Fibroblast of lung (primary cell): ENCODE measurements around the gene GLIPR1L2. TPM values are rescaled to one million over a fixed set of nuclear protein-coding genes. Genes with fewer than 3 reads are reported as not detected.
A peak's percentile ranks its signal among the peaks of the same experiment; 100 is the strongest.

Experiments
- DNase-seq, 2 donors: peaks; one replicate each; pipeline versions ENCODE4 v3.0.0 to v3.0.0-alpha.2; 2010; ENCODE audit warnings: low read depth in 2 of 2
- H2AFZ ChIP-seq: 2 replicates; pipeline ENCODE4 v1.5.1; 2012; ENCODE audit warnings: low read length, control low read depth, inconsistent platforms
- H3K27ac ChIP-seq: 2 replicates; pipeline ENCODE4 v1.5.1; 2011; ENCODE audit warnings: low read length, control low read depth; ENCODE audit not compliant: insufficient read depth
- H3K27me3 ChIP-seq: 2 replicates; pipeline ENCODE4 v1.5.1; 2011; ENCODE audit warnings: mild to moderate bottlenecking, low read length; ENCODE audit not compliant: control insufficient read depth, insufficient read depth
- H3K36me3 ChIP-seq: 2 replicates; pipeline ENCODE4 v1.5.1; 2011; ENCODE audit warnings: low read length; ENCODE audit not compliant: control insufficient read depth, insufficient read depth
- H3K4me1 ChIP-seq: 2 replicates; pipeline ENCODE4 v1.5.1; 2011; ENCODE audit warnings: low read length; ENCODE audit not compliant: control insufficient read depth, insufficient read depth; ENCODE audit errors: extremely low read depth
- H3K4me2 ChIP-seq: 2 replicates; pipeline ENCODE4 v1.5.1; 2011; ENCODE audit warnings: low read length, control low read depth; ENCODE audit not compliant: insufficient read depth; ENCODE audit errors: extremely low read depth
- H3K4me3 ChIP-seq, 4 experiments: fragments of 200-600 bp in 1 of 4; sonication (generic) in 1 of 4; replicated peaks in 1 of 4; 2 replicates each; pipeline ENCODE4 v1.5.1; 2011 to 2016; ENCODE audit warnings: low read length in 4 of 4, low read depth in 3 of 4, mild to moderate bottlenecking in 3 of 4, control low read depth in 2 of 4, inconsistent platforms in 1 of 4, mixed read lengths in 1 of 4; ENCODE audit not compliant: insufficient read depth in 1 of 4; ENCODE audit errors: control extremely low read depth in 1 of 4
- H3K79me2 ChIP-seq: 2 replicates; pipeline ENCODE4 v1.5.1; 2012; ENCODE audit warnings: mild to moderate bottlenecking, low read length, inconsistent platforms; ENCODE audit not compliant: control insufficient read depth, insufficient read depth
- H3K9ac ChIP-seq: 2 replicates; pipeline ENCODE4 v1.5.1; 2011; ENCODE audit warnings: mild to moderate bottlenecking, low read length, control low read depth; ENCODE audit not compliant: insufficient read depth
- H3K9me3 ChIP-seq: 2 replicates; pipeline ENCODE4 v1.5.1; 2012; ENCODE audit warnings: low read depth, low read length; ENCODE audit not compliant: control insufficient read depth, insufficient read depth
- H4K20me1 ChIP-seq: 2 replicates; pipeline ENCODE4 v1.5.1; 2011; ENCODE audit warnings: low read length; ENCODE audit not compliant: control insufficient read depth, insufficient read depth; ENCODE audit errors: extremely low read depth
- CTCF ChIP-seq, 2 donors: IDR thresholded peaks in 1 of 2; conservative IDR thresholded peaks in 1 of 2; 1 replicate in 1 of 2; 2 replicates in 1 of 2; pipeline ENCODE4 v1.5.1; 2011 to 2012; ENCODE audit warnings: low read length in 2 of 2, control low read depth in 1 of 2, inconsistent platforms in 1 of 2, low read depth in 1 of 2, mild to moderate bottlenecking in 1 of 2
- EZH2 ChIP-seq: IDR thresholded peaks from 2 replicates; pipeline ENCODE4 v1.5.1; 2012; ENCODE audit warnings: low read length, control low read depth, mild to moderate bottlenecking; ENCODE audit errors: missing control alignments
- polyA plus RNA-seq, 2 donors: library from polyadenylated mRNA; depleted of rRNA in 1 of 2; stranded (reverse) in 1 of 2; unstranded in 1 of 2; fragments of >200 nt; gene quantifications; 2 replicates each; pipeline ENCODE4 v1.2.1, GENCODE V29; 2011 to 2012; ENCODE audit warnings: missing spikeins in 1 of 2
- total RNA-seq: library from RNA; depleted of rRNA; stranded (reverse); fragments of >200 nt; gene quantifications from 2 replicates; pipeline ENCODE4 v1.2.1, GENCODE V29; 2014

Gene GLIPR1L2
- total and polyA plus RNA-seq, 2 donors (not counting 1 experiment from before 2014, with no cell fraction given): 0.33 TPM

DNA sequence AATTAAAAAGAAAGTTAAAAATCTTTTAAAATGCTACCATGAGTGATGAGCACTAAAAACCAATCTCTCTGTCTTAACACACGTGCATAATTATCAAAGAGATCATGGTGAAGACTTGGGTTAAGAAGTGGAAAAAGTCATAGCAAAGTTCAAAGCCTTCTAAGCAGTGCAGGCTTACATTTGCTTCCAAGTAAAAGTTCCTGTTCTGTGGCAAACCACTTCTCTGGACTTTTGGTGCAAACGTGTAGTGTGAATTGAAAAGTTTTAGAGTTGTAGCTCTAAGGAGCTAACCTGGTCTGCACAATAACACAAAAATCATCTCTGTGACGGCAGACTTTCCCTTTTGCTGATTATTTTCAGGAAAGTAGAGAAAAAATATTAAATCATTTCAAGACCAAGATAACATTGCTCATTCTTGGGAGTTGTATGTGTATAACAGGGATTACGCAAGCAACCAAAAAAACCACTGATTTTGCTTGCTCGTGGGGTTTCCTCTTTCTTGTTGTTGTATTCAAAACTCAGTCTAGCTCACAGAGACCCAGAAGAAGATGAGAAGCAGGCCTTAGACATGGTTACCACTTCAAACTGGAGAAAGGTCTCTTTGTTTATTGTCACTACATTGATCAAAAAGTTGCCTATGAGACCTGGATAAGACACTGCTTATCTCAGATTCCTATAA is 87.4 kb downstream of the GLIPR1L2 start:
- Histone ChIP-seq H2AFZ (peak overlapping the region; percentile 48), H4K20me1 (no peaks in the 10 kb centered on the region), H3K9me3 (no peaks in the 10 kb centered on the region), H3K27me3 (no peaks in the 10 kb centered on the region), H3K4me2 (no peak overlapping the region), H3K4me3 (no peak overlapping the region), H3K9ac (no peak overlapping the region), H3K4me1 (peaks cover 9% of the 10 kb centered on the region), H3K79me2 (peaks cover 21% of the 10 kb centered on the region), H3K27ac (no peak overlapping the region), H3K36me3 (no peaks in the 10 kb centered on the region)
- TF ChIP-seq EZH2 (no peak), CTCF (conservative IDR thresholded peaks at IDR 0.05 in 1 of 2, IDR thresholded peaks at IDR 0.05 in 1 of 2; ENCODE audit: low read depth in 1 of 2, low read length in 2 of 2) (no peak)
- DNase-seq: peak; percentile 60 to 82

DNA sequence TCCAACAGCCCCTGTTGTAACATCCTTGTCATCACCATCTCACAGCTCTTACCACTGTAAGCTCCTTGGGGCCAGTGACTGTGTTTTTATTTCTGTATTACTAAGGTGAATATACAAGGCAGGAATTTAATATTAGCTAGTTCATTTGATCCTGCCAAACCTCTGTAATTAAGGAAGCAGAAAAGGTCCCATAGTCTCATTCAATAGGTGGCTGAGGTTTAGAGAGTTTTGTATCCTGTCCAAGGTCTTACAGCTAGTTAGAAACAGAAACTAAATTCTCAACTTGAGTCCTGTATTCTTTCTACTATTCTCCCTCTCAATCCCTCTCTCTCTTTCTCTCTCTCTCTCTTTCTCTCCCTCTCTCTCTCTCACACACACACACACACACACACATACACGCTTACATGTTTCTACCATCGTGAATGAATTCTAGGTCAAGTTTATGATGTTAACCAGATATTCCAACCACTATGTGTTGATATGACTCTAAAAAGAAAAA is 89.1 kb downstream of the GLIPR1L2 start:
- TF ChIP-seq EZH2 (no peak), CTCF (conservative IDR thresholded peaks at IDR 0.05 in 1 of 2, IDR thresholded peaks at IDR 0.05 in 1 of 2; ENCODE audit: low read depth in 1 of 2, low read length in 2 of 2) (no peak)
- no peaks in the 10 kb centered on the region for H3K9me3 ChIP-seq
- H3K27ac ChIP-seq: peak overlapping the region; percentile 89
- no peaks in the 10 kb centered on the region for H4K20me1 ChIP-seq
- H3K36me3 ChIP-seq: no peaks in the 10 kb centered on the region
- DNase-seq: peak; percentile 86 to 92
- H3K9ac ChIP-seq: peak overlapping the region; percentile 53
- H2AFZ ChIP-seq: peak overlapping the region; percentile 30
- no peaks in the 10 kb centered on the region for H3K27me3 ChIP-seq
- H3K4me1 ChIP-seq: peaks cover 11% of the 10 kb centered on the region
- peak overlapping the region; percentile 83 for H3K4me2 ChIP-seq
- peaks cover 38% of the 10 kb centered on the region for H3K79me2 ChIP-seq
- peak overlapping the region; percentile 22 to 93 (median 61) for H3K4me3 ChIP-seq

GRCh38 chr12:75480469-75480949 is 89.6 kb downstream of the GLIPR1L2 start, which contains the start of gene GLIPR1:
TSS of gene GLIPR1 (plus strand) at chr12:75480755. CDS start at chr12:75480881, 126 bp downstream.
- peaks cover 38% of the 10 kb centered on the region for H3K79me2 ChIP-seq
- no peaks in the 10 kb centered on the region for H3K27me3 ChIP-seq
- H2AFZ ChIP-seq: peak within 1 kb of the TSS; percentile 30
- peaks cover 11% of the 10 kb centered on the region for H3K4me1 ChIP-seq
- no peaks in the 10 kb centered on the region for H3K36me3 ChIP-seq
- TF ChIP-seq EZH2 (no peak), CTCF (conservative IDR thresholded peaks at IDR 0.05 in 1 of 2, IDR thresholded peaks at IDR 0.05 in 1 of 2; ENCODE audit: low read depth in 1 of 2, low read length in 2 of 2) (no peak)
- H3K4me2 ChIP-seq: peak within 1 kb of the TSS; percentile 92
- H4K20me1 ChIP-seq: no peaks in the 10 kb centered on the region
- H3K4me3 ChIP-seq: peak within 1 kb of the TSS; percentile 48 to 93 (median 63)
- H3K9ac ChIP-seq: peak within 1 kb of the TSS; percentile 58
- no peaks in the 10 kb centered on the region for H3K9me3 ChIP-seq
- DNase-seq: peak; percentile 99 to 100
- peak within 1 kb of the TSS; percentile 89 for H3K27ac ChIP-seq
